Measurements from ENCODE around the gene RBP3.

The RBP3 gene

GRCh38 chr10:47339186-47339735 is 8.9 kb upstream of the RBP3 start:
- DNase-seq = no peak

GRCh38 chr10:47339759-47340607 is 8.2 kb upstream of the RBP3 start:
- DNase-seq = no peak

GRCh38 chr10:47340608-47341170 is 7.5 kb upstream of the RBP3 start:
- no peak for DNase-seq

- no peak for DNase-seq
Observed at GRCh38 chr10:47344996-47345870, 2.9 kb upstream of the RBP3 start.

GRCh38 chr10:47346581-47347302 is 1.4 kb upstream of the RBP3 start:
- DNase-seq = peak; percentile 62

- DNase-seq = no peak
Observed at GRCh38 chr10:47347303-47347675, 874 bp upstream of the RBP3 start.

GRCh38 chr10:47348661-47349470 is 703 bp downstream of the RBP3 start:
- DNase-seq = no peak

GRCh38 chr10:47349516-47349915 is 1.4 kb downstream of the RBP3 start:
- DNase-seq = no peak

GRCh38 chr10:47349941-47350371 is 1.8 kb downstream of the RBP3 start:
- no peak for DNase-seq

GRCh38 chr10:47350671-47351640 is 2.8 kb downstream of the RBP3 start:
- DNase-seq = no peak

GRCh38 chr10:47351899-47352815 is 4.0 kb downstream of the RBP3 start:
- no peak for DNase-seq

GRCh38 chr10:47353351-47353750 is 5.2 kb downstream of the RBP3 start:
- DNase-seq = no peak

GRCh38 chr10:47354165-47354564 is 6.0 kb downstream of the RBP3 start:
- DNase-seq = no peak

GRCh38 chr10:47354900-47355299 is 6.7 kb downstream of the RBP3 start:
- no peak for DNase-seq

GRCh38 chr10:47356708-47357107 is 8.5 kb downstream of the RBP3 start:
- DNase-seq = no peak

GRCh38 chr10:47357131-47357582 is 9.0 kb downstream of the RBP3 start:
- no peak for DNase-seq

- no peak for DNase-seq
Observed at GRCh38 chr10:47357911-47358310, 9.7 kb downstream of the RBP3 start.

- no peak for DNase-seq
Observed at GRCh38 chr10:47358457-47358856, 10.3 kb downstream of the RBP3 start.

GRCh38 chr10:47359101-47359500 is 10.9 kb downstream of the RBP3 start:
- no peak for DNase-seq

Data from NCI-H524 treated with DMSO at 0.1 percent for 48 hours (cell line).